Measurements from ENCODE around the gene LAMB1.

GRCh38 chr7:107964510-107964909 is 38.5 kb downstream of the LAMB1 start:
- TF ChIP-seq CTCF (IDR thresholded peaks at IDR 0.05) (no peak), POLR2A (IDR thresholded peaks at IDR 0.05) (no peak)
